HG03521 (cell line): ENCODE data around the gene AOPEP.
A peak's percentile ranks its signal among the peaks of the same experiment; 100 is the strongest.
"Not testable (repeated sequence)": the region's sequence is repeated elsewhere in the genome, so short reads cannot be mapped to it uniquely, and the experiment has no call there.

Experiments used
- ATAC-seq: cut with Tn5 transposase; IDR thresholded peaks from one replicate; pipeline ENCODE4 v1.9.1; 2021; ENCODE audit warnings: mild to moderate bottlenecking, moderate library complexity; ENCODE audit not compliant: unreplicated experiment

AOPEP gene

GRCh38 chr9:95004411-95005277 is 278.1 kb downstream of the AOPEP start:
- ATAC-seq, result peak; percentile 48

DNA sequence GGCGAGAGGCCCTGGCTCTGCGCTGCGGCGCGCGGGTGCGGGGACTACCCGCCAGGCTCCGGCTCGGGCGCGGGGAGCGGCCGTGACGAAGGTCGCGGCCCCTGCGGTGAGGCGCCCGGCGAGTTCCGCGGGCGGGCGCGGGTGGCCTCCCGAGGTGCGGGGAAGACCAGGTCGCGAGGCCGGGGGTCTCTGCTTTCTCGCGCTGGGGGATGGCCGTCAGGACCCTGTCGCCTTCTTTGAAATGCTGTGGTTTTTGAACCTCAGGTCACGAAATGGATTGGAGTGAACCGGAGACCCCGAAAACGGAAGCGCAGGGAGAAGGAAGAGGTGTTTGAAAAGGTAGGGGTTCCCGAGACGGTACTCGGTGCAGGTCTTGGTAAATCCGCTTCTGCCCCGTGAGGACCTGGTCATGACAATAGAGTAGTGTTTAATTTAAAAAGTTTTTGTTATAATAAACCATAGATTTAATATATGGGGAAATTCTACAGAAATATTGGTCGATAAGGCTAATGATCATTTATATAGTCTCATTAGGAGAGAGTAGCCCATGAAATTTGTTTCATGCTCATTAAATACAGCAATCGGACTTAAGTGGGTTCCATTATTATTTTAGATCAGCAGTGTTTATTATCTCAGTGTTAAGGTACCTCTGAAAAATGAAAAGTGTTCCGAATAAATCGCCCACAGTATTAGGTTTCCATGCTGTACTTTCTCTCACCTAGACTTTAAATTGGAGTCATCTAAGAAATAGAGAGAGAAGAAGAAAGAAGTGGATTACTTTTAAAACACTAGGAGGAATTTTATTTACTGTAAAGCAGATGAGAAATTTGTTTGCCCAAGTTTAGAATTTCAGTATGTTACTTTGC is 279.0 kb downstream of the AOPEP start:
- ATAC-seq, result no peak

DNA sequence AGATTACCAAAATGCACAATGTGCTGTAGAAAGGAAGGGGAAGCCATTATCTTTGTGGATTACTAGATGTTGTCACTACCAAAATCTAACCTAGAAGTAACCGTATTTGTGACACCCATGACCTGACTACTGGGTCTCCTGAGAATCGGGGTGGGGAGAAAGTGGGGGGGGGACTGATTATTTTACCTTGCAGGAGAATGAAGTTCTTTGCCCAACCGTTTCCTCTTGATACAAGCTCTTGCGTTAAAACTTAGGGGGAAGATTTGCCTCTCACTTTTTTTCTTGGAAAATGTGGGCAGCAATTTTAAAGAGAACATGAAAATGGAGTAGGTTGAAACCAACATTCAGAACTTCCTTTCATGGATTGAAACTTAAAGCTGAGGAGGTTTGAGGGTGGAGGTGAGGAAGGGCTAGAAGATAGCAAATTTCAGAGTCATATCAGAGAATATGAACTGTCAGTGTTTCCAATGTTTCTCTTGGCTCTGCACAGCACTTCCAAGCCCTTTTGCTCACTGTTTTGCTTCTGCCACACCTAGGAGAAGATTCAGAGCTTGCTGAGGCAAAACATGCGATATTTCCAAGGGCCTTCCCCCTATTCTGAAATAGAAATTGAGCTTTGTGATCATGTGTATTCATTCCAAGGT is 280.8 kb downstream of the AOPEP start:
- no peak for ATAC-seq

- no peak for ATAC-seq
Measured at GRCh38 chr9:95008151-95008771, 281.8 kb downstream of the AOPEP start.

DNA sequence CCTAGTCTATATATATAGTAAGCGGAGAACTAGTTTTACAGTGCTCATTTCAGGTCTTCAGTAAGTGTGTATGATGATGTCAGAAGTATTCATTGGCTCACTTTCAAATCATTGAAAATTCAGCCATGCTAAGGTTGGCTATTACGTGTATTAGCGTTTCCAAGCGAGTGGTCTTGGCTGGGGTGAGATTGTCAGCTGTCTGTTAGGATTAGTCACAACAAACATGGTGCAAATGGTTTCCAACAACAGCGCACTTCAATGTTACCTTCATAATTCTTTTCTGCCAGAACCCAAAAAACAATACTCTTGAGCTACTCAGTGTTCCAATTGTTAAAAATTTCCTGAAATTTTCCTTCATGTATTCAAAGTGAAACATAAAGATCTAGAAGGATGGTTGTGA is 283.0 kb downstream of the AOPEP start:
- no peak for ATAC-seq

DNA sequence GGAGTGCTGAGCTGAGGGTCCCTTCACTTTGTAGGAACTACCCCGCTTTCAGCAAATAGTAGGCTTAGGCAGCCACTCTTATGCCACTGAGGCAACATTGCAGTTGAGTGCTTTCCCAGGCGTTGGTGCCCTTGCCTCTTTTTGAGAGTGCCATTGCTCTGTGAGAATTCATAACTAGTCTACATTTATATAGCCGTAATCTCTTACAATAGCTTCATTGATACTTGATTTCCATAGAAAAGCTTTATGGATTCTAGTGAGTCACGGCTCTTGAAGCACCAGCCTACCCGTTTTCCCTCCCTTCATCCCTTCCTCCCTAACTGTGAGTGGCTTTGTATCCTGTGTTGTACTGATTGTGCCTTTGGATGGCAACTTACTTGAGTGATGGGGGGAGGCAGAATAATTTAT is 283.9 kb downstream of the AOPEP start:
- ATAC-seq, result no peak

DNA sequence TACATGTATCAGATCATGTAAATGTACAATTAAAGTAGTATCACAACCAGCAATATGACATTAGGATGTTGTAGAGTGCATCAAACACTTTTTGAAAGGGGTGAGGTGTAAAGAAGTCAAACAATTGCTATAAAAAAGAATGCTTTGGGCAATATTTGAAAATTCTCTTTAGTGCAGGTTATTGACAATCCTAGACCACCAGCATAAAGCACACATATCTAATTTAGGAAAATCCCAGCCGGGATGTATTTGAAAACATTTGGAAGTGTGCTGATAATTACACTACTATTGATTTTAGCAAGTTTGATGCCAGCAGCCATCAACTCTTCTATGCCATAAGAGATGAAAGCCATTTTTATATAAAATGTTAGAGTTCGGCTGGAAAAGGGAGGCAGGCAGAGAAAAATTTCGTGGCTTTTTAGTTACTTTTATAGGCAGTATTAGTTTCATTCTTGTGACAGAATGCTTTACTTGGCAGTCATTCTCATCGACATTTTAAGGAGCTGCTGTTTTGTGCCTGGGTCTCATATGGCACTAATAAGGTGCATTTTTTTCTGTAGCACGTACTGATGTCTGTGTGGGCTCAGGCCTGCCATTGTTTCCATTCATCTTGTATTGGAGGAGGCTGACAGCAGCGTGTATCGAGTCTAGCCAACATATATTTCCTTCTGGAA is 285.7 kb downstream of the AOPEP start:
- no peak for ATAC-seq

DNA sequence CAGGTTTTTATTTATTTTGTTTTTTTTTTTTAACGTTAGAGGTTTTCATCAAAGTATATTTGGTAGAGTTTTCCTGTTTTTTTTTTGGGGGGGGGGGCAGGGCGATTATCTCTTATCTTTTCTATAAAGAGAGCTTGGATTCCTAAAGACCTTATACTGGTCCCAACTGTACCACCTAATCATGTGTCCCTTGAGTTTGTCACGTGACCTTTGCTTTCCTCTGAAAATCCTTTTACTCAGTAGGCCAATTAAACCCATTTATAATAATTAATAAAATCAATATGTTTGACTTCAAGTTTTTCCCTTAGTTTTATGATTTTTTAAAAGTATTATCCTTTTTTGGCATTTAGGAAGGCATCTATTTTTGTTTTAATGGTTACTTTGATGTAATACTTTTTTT is 286.4 kb downstream of the AOPEP start:
- ATAC-seq, result no peak

DNA sequence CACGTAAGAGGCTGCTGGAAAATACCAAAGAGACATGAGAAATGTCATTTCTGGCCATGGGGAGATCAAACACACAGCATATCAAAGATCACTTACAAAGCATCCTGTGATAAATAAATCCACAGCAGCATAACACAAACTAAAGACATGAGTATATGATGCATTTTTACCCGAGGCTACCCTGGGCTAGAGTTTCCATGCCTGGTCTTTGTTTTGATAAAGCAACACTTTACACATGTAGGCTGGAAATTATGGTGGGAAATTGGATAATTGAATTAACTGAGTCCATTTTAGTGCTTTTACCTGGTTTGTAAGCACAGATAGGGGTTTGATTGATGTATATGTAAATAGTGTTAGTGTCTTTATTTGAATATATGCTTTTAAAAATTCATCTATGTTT is 288.4 kb downstream of the AOPEP start:
- ATAC-seq, result no peak

GRCh38 chr9:95015569-95015968 is 289.1 kb downstream of the AOPEP start:
- no peak for ATAC-seq

DNA sequence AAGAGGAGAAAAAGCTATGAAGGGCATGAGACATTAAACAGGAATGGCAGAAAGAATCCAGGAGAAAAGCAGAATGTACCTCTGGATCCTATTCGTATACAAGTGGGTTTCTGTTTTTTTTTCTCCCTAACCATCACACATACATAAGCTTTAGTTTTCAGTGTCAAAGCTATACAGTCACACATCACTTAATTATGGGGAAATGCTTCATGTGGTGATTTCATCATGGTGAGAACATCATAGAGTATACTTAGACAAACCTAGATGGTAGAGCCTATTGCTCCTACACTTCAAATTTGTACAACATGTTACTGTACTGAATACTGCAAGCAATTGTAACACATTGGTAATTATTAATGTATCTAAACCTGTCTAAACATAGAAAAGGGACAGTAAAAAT is 290.6 kb downstream of the AOPEP start:
- no peak for ATAC-seq

DNA sequence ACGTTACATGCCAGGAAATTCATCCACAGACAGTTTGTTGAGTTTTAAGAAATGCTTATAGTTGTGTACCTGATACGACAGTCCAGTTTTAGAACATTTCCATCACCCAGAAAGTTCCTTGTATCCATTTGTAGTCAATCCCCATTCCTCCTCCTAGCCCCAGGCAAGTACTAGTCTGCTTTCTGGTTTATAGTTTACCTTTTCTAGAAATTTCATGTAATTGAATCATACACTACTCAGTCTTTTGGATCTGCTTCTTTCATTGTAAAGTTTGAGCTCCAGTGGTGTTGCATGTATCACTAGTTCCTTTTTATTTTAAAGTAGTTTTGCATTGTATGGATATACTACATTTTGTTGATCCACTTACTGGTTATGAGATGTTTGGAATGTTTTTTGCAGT is 291.2 kb downstream of the AOPEP start:
- no peak for ATAC-seq

DNA sequence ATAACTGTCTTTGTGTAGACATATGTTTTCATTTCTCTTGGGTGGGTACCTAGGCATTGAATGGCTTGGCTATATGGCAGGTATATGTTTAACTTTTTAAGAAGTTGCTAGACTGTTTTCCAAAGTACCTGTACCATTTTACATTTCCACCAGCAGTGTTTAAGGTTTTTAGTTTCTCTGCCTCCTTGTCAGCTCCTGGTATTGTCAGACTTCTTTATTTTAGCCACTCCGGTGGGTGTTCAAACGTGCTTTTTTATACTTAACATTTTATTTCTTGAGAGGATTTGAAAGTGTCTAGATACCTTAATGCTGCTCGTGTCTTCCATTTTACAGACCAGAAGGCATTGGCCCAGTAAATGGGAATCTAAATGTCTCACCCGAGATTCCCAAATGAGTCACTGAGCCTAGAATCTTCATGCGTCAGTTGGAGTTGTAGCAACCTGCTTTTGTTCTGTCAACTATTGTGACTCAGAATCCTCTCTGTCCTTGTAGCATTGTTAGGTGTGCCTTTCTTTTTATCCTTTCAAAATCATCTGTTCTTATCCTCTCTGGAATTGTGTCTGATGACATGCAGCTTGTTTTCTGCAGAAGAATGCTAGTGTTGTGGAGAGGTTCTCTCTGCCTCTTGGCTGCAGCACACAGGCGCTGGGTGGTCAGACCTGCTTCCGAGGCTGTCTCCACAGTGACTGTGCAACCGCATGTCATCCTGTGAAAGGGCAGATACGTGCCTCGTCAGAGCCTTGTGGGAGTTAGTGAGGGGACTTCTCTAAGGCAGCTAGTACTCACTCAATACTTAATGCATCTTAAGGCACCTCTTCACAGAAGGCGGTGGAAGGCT is 291.8 kb downstream of the AOPEP start:
- ATAC-seq, result no peak

DNA sequence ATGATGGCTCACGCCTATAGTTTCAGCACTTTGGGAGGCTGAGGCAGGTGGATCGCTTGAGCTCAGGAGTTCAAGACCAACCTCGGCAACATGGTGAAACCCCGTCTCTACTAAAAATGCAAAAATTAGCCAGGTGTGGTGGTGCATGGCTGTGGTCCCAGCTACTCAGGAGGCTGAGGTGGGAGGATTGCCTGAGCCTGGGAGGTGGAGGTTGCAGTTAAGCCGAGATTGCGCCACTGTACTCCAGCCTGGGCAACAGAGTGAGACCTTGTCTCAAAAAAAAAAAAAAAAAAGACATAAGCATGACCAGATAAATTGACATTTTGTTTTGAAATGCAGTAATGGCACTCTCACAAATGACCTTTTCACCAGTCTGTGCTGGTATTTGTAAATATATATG is 294.1 kb downstream of the AOPEP start:
- ATAC-seq, result not testable (repeated sequence)

- ATAC-seq, result no peak
Measured at GRCh38 chr9:95021166-95021886, 294.8 kb downstream of the AOPEP start.

DNA sequence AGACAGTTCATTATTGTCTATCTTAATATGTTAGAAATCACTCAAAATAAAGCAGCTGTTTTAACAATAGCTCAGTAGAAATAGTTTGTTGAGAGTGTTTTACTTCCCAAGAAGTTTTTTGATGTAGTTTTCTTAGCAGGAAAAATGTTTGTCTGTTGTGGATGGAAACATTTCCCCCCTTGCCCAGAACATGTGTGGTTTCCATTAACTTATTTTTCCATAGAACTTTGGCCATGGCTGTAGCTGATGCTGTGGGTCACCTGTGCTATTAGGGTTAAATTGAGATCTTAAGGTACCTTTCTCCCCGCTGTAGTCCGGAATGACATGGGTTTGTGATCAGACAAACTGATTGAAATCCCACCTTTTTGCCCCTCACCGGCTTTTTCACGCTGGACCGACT is 296.2 kb downstream of the AOPEP start:
- ATAC-seq, result no peak

GRCh38 chr9:95023217-95024003 is 296.9 kb downstream of the AOPEP start:
- ATAC-seq, result no peak

DNA sequence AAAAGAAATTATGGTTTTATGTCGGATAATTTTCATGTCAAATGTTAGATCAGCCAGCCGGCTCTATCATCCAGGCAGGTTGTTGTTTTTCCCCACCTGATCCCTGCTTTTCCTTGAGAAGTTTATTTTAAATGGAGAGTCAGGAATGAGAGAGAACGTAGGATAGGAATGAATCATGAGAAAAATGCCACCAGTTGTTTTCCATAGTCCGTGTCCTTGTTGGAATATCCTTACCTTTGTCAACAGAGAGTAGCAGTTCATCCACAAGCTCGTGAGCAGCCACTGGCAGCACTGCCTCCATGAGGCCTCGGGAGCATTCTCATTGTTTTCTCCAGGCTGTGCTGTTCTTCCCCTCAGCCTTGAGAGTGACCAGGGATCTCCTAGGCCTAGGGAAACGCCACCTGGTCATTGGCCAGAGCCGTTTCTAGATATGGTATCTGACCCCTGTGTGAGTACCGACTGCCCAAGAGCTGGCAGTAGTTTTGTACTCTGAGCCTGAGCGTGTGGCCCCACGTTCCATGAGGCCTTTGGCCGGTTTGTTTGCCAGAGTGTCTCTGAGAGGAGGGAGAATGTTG is 297.7 kb downstream of the AOPEP start:
- no peak for ATAC-seq
